ENCODE measurements around the gene OLFML1.
"Not testable (repeated sequence)": the region's sequence is repeated elsewhere in the genome, so short reads cannot be mapped to it uniquely, and the experiment has no call there.

The OLFML1 gene

DNA sequence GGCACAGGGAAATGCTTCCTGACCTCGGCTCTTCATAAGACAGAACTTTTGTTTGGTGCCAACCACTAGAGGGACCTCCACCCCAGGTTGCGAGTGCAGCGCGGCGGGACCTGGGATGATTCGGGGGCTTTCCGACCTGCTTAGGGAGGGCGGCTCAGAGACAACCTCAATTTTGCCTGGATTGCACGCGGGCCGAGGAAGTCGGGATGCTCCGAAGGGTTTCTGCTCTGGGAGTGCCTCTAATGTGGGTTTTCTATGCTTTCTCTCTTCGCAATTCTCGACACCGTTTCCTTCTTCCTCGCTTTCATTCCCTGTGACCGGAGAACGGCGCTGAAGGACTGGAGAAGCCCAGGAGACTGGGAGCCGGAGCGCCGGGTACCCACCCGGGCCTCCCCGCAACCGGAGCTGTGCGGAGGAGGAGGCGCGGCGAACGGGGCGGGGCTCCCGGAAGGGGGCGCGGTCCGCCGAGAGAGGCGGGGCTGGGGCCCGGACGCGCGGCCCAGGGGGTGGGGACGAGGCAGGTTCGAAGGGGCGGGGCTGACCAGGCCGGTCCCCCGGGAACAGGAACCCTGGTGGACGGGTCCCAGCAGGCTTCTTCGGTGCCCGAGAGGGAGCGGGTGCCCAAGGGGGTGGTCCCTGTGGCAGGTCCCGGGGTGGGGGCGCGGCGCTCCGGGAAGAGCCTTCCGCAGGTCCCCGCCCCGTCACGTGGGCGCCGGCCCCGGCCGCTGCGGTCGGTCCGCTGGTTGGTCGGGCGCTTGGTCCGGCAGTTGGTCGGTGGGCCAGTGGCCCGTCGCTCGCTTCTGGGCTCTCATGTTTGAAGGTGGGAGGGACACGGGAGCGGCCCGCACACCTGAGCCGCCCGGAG, 28.2 kb downstream of the OLFML1 start, which contains the start of gene PPFIBP2:
Gene PPFIBP2, plus strand, starts transcription at position 766 of the 865 bp plus-strand sequence. CDS start 35,477 bp downstream, outside the sequence.
- no peak for DNase-seq

DNA sequence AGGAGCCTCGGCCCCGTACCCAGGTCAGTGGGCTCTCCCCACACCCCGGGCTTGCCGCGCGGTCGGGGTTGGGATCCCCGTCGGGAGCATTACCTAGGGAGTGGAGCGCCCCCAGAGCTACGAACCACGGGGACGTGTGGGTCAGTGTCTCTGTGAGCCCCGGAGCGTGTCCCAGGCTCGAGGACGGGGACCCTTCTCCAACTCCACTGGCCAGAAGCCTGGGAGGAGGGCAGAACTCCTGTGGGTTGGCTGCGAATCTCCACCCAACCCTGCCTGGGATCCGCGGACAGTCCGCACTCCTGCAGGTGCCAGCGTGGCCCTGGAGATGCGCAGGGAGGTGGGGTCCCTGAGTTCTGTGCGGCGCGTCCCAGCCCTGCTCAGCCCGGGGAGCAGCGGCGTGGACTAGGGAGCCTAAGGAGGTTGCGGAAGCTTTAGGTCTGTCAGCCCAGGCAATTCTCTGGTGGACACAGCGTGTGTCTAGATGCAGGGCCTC, 28.8 kb downstream of the OLFML1 start:
- no peak for DNase-seq

DNA sequence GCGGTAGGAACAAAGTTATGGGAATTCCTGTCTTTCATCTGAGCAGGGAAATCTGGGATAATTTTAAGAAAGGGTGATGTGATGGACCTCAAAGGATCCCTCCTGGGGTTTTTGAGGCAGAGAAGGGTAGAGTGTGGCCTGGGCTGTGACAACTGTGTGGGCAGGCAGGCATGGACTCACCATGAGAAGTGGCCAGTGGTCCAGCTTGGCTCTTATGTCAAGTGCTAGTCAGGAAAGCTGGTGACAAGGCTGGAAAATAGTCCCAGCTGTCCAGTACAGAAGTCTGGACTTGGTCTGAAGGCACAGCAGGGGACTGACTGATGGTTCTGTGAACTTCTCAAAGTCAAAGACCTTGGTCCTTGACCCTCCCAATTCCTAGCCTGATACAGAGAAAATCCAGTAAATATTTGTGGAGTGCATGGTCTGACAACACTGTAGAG, 30.2 kb downstream of the OLFML1 start:
- DNase-seq, result no peak

DNA sequence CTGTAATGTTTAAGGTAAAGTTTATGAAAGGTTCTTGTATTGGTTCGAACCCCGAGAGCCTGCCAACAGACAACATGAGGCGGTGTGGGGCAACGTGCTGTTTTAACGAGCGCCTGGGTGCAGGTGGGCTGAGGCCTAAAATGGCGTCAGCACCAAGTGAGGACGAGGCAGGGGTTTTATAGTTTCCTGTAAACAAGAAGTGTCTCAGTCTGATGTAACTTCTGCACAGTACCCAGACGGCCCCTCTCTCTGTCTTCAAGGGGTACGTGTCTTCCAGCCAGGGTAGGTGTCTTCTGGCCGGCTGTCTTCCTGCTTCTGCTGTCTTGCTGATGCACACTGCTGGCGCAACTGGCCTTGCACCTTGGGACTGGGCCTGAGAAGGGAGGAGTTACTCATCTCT, 31.2 kb downstream of the OLFML1 start:
- no peak for DNase-seq

DNA sequence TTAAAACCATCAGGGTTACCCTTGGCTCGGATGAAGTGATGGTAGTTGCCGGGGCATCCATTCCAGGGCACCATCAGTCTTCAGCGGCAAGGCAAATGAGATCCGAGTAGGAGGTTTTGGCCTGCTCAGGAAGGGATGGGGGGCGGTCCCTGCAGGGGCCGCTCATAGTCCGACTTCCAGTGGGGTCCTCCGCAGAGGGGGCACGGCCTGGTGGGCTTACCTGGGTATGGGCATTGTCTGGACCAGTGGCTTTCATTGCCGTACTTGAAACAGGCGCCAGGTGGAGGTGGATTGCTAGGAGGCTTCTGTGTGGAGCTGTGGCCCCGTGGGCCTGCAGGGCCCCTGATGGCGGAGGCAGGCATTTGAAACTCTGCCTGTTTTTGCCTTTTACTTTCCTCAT, 32.4 kb downstream of the OLFML1 start:
- not testable (repeated sequence) for DNase-seq

DNA sequence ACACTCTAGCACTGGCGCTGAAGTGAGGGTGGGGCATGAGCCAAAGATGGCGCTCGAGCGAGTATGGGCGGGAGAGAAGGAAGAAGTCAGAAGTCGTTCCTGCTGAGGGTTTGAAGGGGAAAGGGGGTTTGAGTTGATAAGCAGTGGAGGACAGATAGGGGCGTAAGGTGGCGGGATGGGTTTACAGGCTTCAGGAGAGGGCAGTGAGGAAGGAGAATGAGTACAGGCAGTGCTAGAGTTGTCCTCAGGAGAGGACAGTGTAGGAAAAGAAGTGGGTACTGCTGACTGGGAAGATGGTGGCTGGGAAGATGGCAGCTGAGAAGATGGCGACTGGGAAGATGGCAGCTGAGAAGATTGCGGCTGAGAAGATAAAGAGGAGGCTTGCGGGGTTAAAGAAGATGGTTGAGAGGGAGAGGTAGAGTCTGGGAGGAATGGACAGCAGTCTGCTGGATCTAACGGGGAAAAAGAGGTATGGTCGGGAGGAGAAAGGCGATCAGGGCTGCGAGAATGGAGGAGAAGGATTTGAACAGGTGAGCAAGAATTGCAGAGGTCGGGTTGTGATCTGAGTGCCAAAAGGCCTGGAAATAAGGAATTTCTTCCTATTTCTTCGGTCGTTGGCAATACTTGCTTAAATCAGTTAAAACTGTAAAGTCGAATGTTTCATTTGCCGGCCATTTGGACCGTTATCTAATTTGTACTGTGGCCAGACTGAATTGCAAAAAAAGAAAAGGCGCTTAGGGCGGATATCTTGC, 33.7 kb downstream of the OLFML1 start:
- DNase-seq, result no peak

DNA sequence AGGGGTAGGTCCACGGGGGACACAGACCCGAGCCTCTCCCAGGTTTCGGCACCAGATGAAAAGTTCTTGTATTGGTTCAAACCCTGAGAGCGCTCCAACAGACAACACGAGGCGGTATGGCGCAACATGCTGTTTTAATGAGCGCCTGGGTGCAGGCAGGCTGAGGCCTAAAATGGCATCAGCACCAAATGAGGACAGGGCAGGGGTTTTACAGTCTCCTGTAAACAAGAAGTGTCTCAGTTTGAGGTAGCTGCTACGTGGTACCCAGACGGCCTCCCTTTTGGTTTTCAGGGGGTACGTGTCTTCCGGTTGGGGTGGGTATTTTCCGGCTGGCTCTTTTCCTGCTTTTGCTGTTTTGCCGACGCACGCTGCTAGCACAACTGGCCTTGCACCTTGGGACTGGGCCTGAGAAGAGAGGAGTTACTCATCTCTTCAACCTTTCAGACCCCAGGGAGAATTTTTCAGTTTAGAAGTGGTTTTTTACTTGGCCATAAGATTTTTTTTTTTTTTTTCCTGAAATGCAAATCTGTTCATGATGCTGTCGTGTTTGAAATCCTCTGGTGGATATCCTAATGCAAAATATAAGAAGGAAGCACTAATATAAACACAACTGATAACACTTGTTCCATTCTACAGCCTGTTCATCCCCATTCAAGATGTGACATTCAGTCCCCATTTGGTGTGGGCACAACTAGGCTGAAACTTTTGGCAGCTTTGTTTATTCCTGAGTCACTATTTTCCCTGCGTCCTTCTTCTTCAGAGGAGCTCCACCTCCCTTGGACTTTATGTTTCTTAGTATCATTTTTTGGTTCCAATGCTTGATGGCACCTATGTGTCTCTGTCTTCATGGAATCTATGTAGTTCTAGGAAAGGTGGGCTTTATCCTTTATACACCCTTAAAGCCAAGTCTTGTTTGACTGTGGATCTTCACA, 35.0 kb downstream of the OLFML1 start:
- DNase-seq, result no peak

DNA sequence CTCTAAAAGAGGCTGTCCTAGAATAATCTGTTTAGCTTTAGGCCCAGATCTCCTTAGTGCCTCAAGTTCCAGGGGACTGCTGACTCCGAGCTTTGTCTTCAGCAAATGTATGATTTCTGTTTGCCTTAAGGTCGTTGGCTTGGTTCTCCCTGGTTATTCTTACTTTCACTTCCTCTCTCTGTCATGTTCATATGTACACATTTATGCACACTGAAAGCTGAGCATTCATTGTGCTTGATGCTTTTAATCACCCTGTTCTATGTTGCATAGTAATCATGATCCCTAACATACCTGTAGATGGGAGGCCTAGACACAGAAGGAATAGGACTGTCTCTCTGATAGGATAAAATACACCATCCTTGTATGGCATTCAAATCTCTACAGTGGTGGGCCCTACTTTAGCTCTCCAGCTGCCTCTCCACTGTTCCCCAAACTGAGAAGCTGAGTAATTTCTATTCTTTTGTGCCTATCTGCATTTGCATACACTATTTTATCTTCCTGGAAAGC, 35.7 kb downstream of the OLFML1 start:
- DNase-seq, result no peak

DNA sequence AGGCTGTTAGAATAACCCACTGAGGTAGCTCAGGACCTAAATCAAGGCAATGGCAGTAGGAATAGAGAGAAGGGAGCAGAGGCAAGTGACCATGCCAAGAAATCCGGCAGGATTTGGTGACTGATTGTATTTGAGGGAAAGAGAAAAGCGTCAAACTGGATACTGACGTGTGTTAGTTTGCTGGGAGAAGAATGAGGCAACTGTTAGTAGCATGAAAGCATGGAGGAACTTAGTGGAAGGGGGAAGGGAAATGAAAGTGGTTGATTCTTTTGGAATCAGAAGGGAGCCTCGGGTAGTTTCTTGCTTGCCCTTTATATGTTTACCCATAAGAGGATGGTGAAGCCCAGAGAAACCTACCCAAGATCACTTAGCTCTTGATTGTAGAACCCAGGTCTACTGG, 36.8 kb downstream of the OLFML1 start:
- DNase-seq, result no peak

DNA sequence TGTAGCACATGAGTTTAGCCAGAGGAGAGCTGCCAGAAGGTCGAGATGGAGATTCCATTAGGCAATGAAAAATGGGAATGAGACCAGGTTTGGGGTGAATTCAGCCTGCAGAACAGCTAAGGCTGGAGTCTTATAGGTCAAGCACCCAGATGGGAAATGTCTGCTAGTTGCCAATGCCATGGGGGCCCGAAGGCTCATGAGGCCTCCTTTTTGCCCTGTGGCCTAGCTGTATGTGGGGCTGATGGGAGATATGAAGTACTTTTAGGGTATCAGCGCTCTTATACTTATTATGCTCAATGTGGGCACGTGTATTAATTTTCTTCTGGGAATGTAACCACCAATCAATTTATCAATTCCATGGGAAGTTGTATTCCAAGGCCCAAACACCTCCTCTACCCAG, 37.2 kb downstream of the OLFML1 start:
- no peak for DNase-seq

DNA sequence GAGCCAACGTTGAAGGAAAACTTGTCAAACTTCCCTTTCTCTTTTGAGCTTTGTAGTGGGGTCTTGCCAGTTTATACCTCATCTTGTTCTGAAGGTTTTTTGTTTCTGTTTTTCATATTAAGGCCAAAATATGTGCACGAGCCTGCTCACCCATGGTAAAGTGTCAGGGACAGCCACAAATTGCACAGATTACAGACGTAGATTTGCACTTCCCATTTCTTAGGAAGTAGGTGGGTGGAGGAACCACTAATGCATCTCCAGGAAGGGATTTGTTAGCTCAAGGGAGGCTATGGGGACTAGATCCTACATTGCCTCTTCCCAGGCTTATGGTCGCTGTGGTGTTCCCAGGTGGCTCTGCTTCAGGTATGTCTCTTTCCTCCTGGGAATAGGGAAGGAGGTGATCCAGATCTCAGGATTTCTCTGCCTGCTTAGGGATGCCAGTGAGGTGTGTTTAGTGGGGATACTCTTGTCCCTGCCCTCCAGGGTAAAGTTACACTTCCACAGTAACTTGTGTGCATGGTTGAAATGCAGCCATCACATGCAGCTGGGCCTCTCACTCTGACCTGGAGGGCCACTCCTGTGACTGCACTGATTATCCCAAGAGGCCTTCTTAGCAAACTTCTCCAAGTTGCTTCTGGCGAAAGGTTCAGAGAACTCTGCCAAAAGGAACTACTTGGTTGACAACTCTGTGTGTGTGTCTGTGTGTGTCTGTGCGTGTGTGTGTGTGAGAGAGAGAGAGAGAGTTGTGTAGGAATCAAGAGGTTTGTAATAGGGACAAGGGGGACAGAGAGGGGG, 38.3 kb downstream of the OLFML1 start:
- DNase-seq, result no peak

DNA sequence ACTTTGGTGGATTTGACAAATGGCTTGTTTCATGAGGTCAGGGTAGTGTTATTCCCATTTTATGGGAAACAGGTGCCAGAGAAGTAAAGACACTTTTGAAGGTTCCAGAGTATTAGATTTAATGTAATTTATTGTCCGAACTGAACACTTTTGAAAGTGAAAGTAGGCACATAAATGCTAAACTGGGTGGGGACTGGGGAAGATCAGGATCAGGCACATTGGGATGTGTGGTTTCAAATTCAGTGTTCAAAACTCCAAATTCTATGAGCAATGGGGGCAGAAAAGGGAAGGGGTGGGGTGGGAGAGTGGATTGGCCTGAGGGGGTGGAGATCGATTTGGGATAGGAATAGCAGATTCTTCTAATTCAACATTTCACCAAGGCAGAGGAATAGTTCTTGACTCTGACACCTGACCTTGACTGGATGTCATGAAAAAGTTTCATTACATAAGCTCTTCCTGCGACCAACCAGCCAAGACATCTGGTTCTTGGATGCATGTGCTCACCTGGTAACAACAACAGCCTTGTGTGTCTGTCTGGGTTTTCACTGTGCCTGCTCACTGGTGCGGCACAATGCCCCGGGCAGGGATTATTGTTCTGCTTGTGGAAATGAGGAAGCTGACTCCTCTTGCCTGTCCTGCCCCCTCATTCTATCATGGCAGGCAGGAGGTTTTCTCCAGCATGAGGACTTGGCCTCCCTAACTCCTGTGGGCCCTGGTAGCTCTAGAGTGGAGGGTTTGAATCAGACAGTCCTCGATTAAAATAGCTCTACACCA, 39.3 kb downstream of the OLFML1 start:
- DNase-seq, result no peak

DNA sequence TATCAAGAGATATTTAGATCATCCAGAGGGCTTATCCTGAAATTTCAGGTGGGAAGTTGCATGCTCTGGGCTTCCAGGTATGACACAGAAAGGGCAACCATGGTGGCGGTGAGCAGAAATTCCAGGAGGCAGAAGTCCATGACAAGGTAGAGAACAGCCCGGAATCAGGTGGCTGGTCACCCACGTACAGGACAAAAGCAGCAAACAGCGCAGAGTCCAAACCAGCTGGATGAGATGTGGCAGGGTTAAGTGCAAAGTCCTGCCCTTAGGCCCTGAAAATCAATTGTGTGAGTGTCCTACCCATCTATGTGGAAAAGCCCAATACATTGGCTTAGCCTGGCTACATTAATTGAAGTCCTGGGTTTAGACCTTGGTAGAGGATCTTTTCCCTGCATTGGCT, 40.1 kb downstream of the OLFML1 start:
- no peak for DNase-seq

DNA sequence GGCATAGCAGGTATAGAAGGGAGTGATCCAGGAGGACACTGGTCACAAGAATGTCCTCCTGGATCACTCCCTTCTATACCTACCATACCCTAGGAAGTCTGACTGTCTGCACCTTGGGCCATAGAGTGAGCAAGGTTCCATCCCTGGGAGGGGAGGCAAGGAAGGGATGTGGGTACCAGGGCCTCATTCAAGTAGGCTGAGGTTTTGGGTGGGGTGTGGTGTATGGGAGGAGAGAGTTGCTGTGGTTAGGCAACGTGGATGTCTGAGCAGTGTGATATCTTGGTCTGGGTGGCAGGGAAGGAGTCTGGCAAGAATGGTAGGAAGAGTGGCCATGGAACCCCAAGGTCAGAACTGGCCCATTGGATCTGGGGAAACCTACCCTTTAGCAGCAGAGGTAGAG, 41.7 kb downstream of the OLFML1 start:
- DNase-seq, result no peak

DNA sequence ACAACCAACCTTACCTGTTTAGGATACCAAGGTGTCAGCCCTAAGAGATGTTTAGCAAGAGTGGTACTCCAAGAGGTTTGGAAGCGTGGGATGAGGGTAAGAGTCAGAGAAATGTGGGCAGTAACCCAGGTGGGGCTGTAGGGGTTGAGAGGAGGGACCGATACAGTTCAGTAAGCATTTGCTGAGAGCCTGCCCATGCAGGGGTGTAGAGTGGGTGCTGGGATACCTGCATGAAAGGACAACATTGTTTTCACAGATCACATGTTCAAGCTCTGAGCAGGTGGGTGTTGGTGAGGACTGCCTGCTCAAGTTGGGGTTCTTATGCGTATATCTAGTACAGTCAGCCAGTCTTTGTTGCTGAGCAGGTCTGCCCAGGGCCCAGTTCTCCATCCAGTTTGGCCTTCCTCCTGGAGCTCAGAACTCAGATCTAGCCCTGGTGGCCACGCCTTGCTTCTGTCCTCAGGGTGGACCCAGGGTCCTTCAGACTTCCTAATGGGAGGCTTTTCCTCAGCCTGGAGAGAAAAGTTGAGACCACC, 43.3 kb downstream of the OLFML1 start:
- DNase-seq, result no peak

DNA sequence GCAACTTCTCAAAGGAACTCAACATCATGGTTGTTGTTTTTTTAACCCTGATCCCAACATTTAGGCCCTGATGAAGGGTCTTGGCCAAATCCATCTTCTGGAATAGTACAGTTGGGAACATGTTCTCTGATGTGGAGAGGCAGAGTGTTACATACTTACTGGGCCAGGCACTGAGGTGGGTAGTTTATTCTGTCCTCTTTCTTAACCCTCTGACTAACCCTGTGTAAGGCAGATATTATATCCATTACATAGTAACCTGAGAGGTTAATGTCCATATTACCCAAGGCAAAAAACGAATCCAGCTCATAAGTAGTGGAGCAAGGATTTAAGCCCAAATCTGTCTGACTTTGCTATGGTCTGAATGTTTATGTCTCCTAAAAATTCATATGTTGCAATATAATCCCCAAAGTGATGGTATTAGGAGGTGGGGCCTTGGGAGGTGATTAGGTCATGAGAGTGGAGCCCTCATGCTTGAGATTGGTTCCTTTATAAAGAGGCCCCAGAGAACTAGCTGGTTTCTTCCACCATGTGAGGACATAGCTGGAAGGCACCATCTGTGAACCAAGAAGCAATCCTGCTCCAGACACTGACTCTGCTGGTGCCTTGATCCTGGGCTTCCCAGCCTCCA, 44.8 kb downstream of the OLFML1 start:
- no peak for DNase-seq

DNA sequence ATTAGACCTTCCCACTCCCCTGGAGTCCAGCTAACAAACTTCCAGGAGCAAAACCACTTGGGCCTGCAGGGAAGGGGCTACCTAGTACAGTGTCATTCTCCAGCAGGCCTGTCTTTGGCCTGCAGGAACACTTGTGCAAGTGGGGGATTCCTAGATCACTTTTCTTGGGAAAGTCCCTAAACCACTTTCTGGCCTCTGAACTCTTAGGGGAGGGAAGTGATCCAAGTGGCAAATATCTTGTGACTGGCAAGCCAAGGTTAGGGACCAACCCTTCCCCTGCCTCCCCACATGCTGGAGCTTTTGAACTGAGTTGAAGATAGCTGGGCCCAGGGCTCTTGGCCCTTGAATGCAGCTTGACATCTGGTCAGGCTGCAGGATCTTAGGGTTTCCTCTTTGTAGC, 45.7 kb downstream of the OLFML1 start:
- no peak for DNase-seq

DNA sequence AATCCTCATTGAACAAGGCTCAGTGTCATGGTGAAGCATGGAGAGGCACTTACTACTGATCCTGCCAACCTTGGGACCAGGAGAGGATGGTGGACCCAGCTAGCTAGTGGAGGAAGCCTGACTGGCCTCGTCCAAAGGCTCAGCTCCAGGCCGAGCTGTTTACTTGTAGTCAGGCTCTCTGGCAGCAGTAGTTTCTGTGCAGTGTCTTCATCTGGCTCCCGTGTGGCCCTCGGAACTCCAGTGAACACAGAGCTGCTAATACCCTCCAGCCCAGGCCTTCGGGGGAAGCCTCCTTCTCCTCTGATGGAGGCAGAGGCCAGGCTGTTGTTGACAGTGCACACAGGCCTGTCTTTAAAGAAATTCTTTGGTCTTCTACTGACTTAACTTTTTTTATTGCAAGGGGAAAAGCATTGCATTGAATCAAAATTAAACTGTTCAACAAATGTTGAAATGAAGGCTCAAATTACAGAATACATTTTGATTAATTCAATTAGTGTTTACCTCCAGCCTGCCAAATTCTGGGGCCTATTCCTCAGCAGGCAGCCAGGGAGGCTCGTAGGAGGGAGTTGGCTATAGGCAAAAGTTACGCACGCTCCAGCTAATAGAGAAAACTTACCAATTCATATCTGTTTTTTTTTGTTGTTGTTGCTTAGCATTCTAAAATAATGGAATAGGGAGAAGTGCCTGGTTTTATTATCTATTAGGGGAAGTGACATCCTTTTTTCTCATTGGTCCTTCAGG, 47.3 kb downstream of the OLFML1 start:
- no peak for DNase-seq

All from SHP77 (cell line).